GM23338 (cell line): ENCODE measurements around the gene GAPDHS. TPM values are rescaled to one million over a fixed set of nuclear protein-coding genes. Genes with fewer than 3 reads are reported as not detected.

Experiments used
- ATAC-seq: fragments of 200-7000 bp; cut with Tn5 transposase; 3 replicates; pipeline ENCODE4 v1.9.1; 2020
- DNase-seq: peaks from one replicate; pipeline ENCODE4 v3.0.0-alpha.2; 2015; ENCODE audit warnings: low spot score
- H2AFZ ChIP-seq: fragments of 200-600 bp; sonication (generic); 2 replicates; pipeline ENCODE4 v1.8.0; 2016; ENCODE audit warnings: antibody characterized with exemption, mild to moderate bottlenecking, moderate library complexity
- H3F3A ChIP-seq: fragments of 200-600 bp; sonication (generic); replicated peaks from 2 replicates; pipeline ENCODE4 v1.8.0; 2017; ENCODE audit warnings: antibody characterized with exemption, mixed run types, low read depth
- H3K27ac ChIP-seq: fragments of 200-600 bp; sonication (generic); 2 replicates; pipeline ENCODE4 v1.6.1; 2016; ENCODE audit warnings: low read depth
- H3K27me3 ChIP-seq: fragments of 200-600 bp; sonication (generic); 2 replicates; pipeline ENCODE4 v1.8.0; 2016; ENCODE audit warnings: mild to moderate bottlenecking, mixed run types, moderate library complexity; ENCODE audit not compliant: insufficient read depth
- H3K36me3 ChIP-seq: fragments of 200-600 bp; sonication (generic); 2 replicates; pipeline ENCODE4 v1.8.0; 2016; ENCODE audit warnings: mild to moderate bottlenecking; ENCODE audit not compliant: insufficient read depth
- H3K4me1 ChIP-seq: fragments of 200-600 bp; sonication (generic); 2 replicates; pipeline ENCODE4 v1.8.0; 2016; ENCODE audit warnings: mild to moderate bottlenecking, moderate library complexity; ENCODE audit not compliant: insufficient read depth
- H3K4me2 ChIP-seq: fragments of 200-600 bp; sonication (generic); 2 replicates; pipeline ENCODE4 v1.7.1; 2017; ENCODE audit warnings: mixed run types
- H3K4me3 ChIP-seq: fragments of 200-600 bp; sonication (generic); 2 replicates; pipeline ENCODE4 v1.6.1; 2016; ENCODE audit warnings: mixed run types
- H3K79me2 ChIP-seq: fragments of 200-600 bp; sonication (generic); replicated peaks from 2 replicates; pipeline ENCODE4 v1.8.0; 2017; ENCODE audit warnings: mild to moderate bottlenecking; ENCODE audit not compliant: insufficient read depth
- H3K9me2 ChIP-seq: fragments of 200-600 bp; sonication (generic); 2 replicates; pipeline ENCODE4 v1.8.0; 2017; ENCODE audit not compliant: insufficient read depth
- H4K20me1 ChIP-seq: fragments of 200-600 bp; sonication (generic); replicated peaks from 2 replicates; pipeline ENCODE4 v1.8.0; 2017; ENCODE audit warnings: mild to moderate bottlenecking; ENCODE audit not compliant: insufficient read depth
- H3K27ac Mint-ChIP-seq: 2 replicates; pipeline ENCODE4 v1.8.0; 2020; ENCODE audit warnings: inconsistent platforms, mild to moderate bottlenecking, moderate library complexity, mixed read lengths
- H3K27me3 Mint-ChIP-seq: 3 replicates; pipeline ENCODE4 v1.8.0; 2022; ENCODE audit warnings: low read depth, mild to moderate bottlenecking, moderate library complexity, mixed read lengths, inconsistent platforms; ENCODE audit not compliant: insufficient read depth, poor library complexity
- H3K36me3 Mint-ChIP-seq: 3 replicates; pipeline ENCODE4 v1.8.0; 2021; ENCODE audit warnings: low read depth, mild to moderate bottlenecking, inconsistent platforms, moderate library complexity, mixed read lengths
- H3K4me1 Mint-ChIP-seq: 3 replicates; pipeline ENCODE4 v1.8.0; 2020; ENCODE audit warnings: mild to moderate bottlenecking, inconsistent platforms, mixed read lengths
- H3K4me3 Mint-ChIP-seq: 3 replicates; pipeline ENCODE4 v1.8.0; 2021; ENCODE audit warnings: moderate library complexity, mild to moderate bottlenecking, inconsistent platforms, mixed read lengths
- H3K9me3 Mint-ChIP-seq: 3 replicates; pipeline ENCODE4 v1.8.0; 2020; ENCODE audit warnings: moderate library complexity, mild to moderate bottlenecking, inconsistent platforms, mixed read lengths
- CREB1 ChIP-seq: fragments of 250-450 bp; sonication (Bioruptor Pico); IDR thresholded peaks from 2 replicates; pipeline ENCODE4 v1.5.0; 2020; ENCODE audit warnings: low read depth, mild to moderate bottlenecking, moderate library complexity
- CTCF ChIP-seq, 2 experiments: fragments of 200-600 bp in 1 of 2; sonication (generic) in 1 of 2; conservative IDR thresholded peaks; 2 replicates each; pipeline versions ENCODE4 v1.5.1 to v1.6.1; 2016 to 2017; ENCODE audit warnings: antibody characterized with exemption in 2 of 2, low read depth in 2 of 2, mild to moderate bottlenecking in 2 of 2, moderate library complexity in 1 of 2
- EZH2 ChIP-seq: fragments of 200-600 bp; sonication (generic); IDR thresholded peaks from one replicate; pipeline ENCODE4 v1.8.0; 2017; ENCODE audit warnings: antibody characterized with exemption, mild to moderate bottlenecking, low read depth; ENCODE audit not compliant: unreplicated experiment
- EZH2phosphoT487 ChIP-seq: fragments of 200-600 bp; sonication (generic); IDR thresholded peaks from one replicate; pipeline ENCODE4 v1.8.1; 2018; ENCODE audit warnings: antibody characterized with exemption; ENCODE audit not compliant: unreplicated experiment
- NANOG ChIP-seq: IDR thresholded peaks from 2 replicates; pipeline ENCODE4 v1.6.1; 2016; ENCODE audit warnings: antibody characterized with exemption, borderline replicate concordance
- POLR2AphosphoS5 ChIP-seq: IDR thresholded peaks from 2 replicates; pipeline ENCODE4 v1.6.1; 2016; ENCODE audit warnings: antibody characterized with exemption, low read depth
- ZNF114 ChIP-seq: fragments of 250-450 bp; sonication (Bioruptor Pico); IDR thresholded peaks from 2 replicates; pipeline ENCODE4 v1.5.0; 2020; ENCODE audit warnings: mild to moderate bottlenecking, moderate library complexity
- ZNF331 ChIP-seq: fragments of 250-450 bp; sonication (Bioruptor Pico); IDR thresholded peaks from 2 replicates; pipeline ENCODE4 v1.5.0; 2020; ENCODE audit warnings: low read depth, mild to moderate bottlenecking, moderate library complexity
- ZNF462 ChIP-seq: fragments of 250-450 bp; sonication (Bioruptor Pico); IDR thresholded peaks from 2 replicates; pipeline ENCODE4 v1.5.0; 2020; ENCODE audit warnings: mild to moderate bottlenecking, moderate library complexity
- polyA plus RNA-seq: library from polyadenylated mRNA; unstranded; fragments of >200 nt; fragmentation: Nextera tagmentation; extraction: Ambion mirVana; gene quantifications from 2 replicates; pipeline ENCODE4 v1.2.1, GENCODE V29; 2016
- total RNA-seq: library from RNA; depleted of rRNA; stranded (reverse); fragments of >200 nt; shearing (Covaris generic); gene quantifications from 2 replicates; pipeline ENCODE4 v1.2.3, GENCODE V29; 2014
- TF ChIP-seq, protein P1 (sequence below): IDR thresholded peaks from 2 replicates; pipeline ENCODE4 v1.6.1; 2016; ENCODE audit warnings: antibody characterized with exemption

Gene GAPDHS
- total and polyA plus RNA-seq, 2 experiments from 2014 or later, result not detected

GRCh38 chr19:35558400-35559280, 25.4 kb downstream of the GAPDHS start (continued):
- TF ChIP-seq ZNF462 (no peak), POLR2AphosphoS5 (no peak)
- TF ChIP-seq, protein P1, sequence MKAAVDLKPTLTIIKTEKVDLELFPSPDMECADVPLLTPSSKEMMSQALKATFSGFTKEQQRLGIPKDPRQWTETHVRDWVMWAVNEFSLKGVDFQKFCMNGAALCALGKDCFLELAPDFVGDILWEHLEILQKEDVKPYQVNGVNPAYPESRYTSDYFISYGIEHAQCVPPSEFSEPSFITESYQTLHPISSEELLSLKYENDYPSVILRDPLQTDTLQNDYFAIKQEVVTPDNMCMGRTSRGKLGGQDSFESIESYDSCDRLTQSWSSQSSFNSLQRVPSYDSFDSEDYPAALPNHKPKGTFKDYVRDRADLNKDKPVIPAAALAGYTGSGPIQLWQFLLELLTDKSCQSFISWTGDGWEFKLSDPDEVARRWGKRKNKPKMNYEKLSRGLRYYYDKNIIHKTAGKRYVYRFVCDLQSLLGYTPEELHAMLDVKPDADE, result no peak

- DNase-seq (peak; percentile 26), ATAC-seq (no peak)
- no peaks in the 10 kb centered on the region; the same call in 1 of the 3 replicates for H3K9me3 Mint-ChIP-seq
- H3K36me3 Mint-ChIP-seq, result no peaks in the 10 kb centered on the region; the same call in 2 of the 3 replicates
- Histone ChIP-seq H3K36me3 (no peaks in the 10 kb centered on the region), H3K4me2 (no peak overlapping the region), H3K4me3 (no peak overlapping the region), H3F3A (peaks cover 11% of the 10 kb centered on the region; the same call in 1 of the 2 replicates), H3K79me2 (no peaks in the 10 kb centered on the region), H4K20me1 (no peaks in the 10 kb centered on the region), H2AFZ (no peak overlapping the region), H3K27ac (no peak overlapping the region), H3K9me2 (no peaks in the 10 kb centered on the region), H3K4me1 (peaks cover 8% of the 10 kb centered on the region; the same call in 1 of the 2 replicates), H3K27me3 (peaks cover 10% of the 10 kb centered on the region)
- H3K27ac Mint-ChIP-seq, result no peak overlapping the region
- peaks cover 12% of the 10 kb centered on the region for H3K4me1 Mint-ChIP-seq
- peak overlapping the region; percentile 85; the same call in 2 of the 3 replicates for H3K4me3 Mint-ChIP-seq
- H3K27me3 Mint-ChIP-seq, result peaks cover 26% of the 10 kb centered on the region
- no peak for TF ChIP-seq ZNF114 (CRISPR knock-in tag)
- no peak for TF ChIP-seq EZH2phosphoT487
- TF ChIP-seq NANOG, result no peak
- TF ChIP-seq, protein P1, result no peak
- no peak for TF ChIP-seq CTCF (conservative IDR thresholded peaks at IDR 0.05; ENCODE audit: low read depth in 2 of 2)
- no peak for TF ChIP-seq EZH2
- no peak for TF ChIP-seq POLR2AphosphoS5
- no peak for TF ChIP-seq CREB1 (CRISPR knock-in tag)
- no peak for TF ChIP-seq ZNF331 (CRISPR knock-in tag)
Observed at GRCh38 chr19:35559281-35559659, 26.0 kb downstream of the GAPDHS start.
